SK-N-MC (cell line): Measurements from ENCODE around the gene CGNL1.

ENCODE experiments used
- DNase-seq: peaks from one replicate; pipeline ENCODE4 v3.0.0-alpha.2; 2011; ENCODE audit warnings: low read depth, low spot score
- H3K27ac ChIP-seq: fragments of 200-600 bp; sonication (generic); 2 replicates; pipeline ENCODE4 v1.5.1; 2016; ENCODE audit warnings: mixed run types
- H3K36me3 ChIP-seq: fragments of 200-600 bp; sonication (generic); 2 replicates; pipeline ENCODE4 v1.6.1; 2017; ENCODE audit warnings: antibody characterized with exemption, low read length, mixed read lengths; ENCODE audit not compliant: insufficient read depth
- H3K4me3 ChIP-seq: fragments of 200-600 bp; sonication (generic); 2 replicates; pipeline ENCODE4 v1.5.1; 2016
- H3K9ac ChIP-seq: fragments of 200-600 bp; sonication (generic); 2 replicates; pipeline ENCODE4 v1.8.0; 2017; ENCODE audit warnings: mixed run types, mixed read lengths; ENCODE audit not compliant: insufficient read length
- H3K9me3 ChIP-seq: fragments of 200-600 bp; sonication (generic); 2 replicates; pipeline ENCODE4 v1.6.1; 2017; ENCODE audit warnings: low read depth, mild to moderate bottlenecking, antibody characterized with exemption, low read length, moderate library complexity, mixed read lengths
- EZH2 ChIP-seq: fragments of 200-600 bp; sonication (generic); IDR thresholded peaks from one replicate; pipeline ENCODE4 v1.6.1; 2017; ENCODE audit warnings: antibody characterized with exemption
- FOXP2 ChIP-seq: optimal IDR thresholded peaks from 2 replicates; pipeline ENCODE3; 2011; ENCODE audit warnings: mild to moderate bottlenecking, moderate library complexity; ENCODE audit not compliant: insufficient read depth; ENCODE audit errors: extremely low read length, control extremely low read depth
- POLR2AphosphoS5 ChIP-seq: IDR thresholded peaks from 2 replicates; pipeline ENCODE4 v1.6.1; 2012; ENCODE audit warnings: mild to moderate bottlenecking, low read depth, low read length, borderline replicate concordance

The CGNL1 gene

DNA sequence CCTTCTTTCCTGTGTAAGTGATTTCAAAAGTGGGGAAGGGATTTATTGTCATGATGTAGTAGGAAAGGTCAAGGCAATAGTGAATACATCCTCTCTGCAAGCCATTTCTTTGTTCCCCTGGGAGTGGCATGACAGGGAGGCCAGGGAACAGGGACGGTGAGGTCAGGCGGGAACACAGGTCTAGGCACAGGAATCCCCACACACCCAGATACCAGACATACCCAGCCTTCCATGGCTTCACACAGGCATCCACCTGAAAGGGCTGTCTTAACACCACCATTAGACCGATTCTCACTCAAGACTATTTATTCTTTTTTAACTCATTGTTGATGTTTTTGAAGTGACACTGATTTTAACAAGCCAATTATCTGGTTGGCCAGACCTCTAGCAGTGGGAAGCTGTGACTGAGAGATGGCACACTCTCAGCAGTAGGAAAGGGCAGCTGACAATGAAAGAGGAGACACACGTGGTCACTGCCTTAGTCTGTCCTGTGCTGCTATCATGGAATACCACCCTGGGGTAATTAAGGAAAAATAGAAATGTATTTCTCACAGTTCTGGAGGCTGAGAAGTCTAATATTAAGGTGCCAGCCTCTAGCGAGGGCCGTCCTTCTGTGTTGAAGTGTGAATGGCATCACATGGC, 140.8 kb downstream of the CGNL1 start:
- Histone ChIP-seq H3K4me3 (no peak overlapping the region), H3K9ac (no peak overlapping the region), H3K27ac (no peak overlapping the region), H3K36me3 (no peaks in the 10 kb centered on the region), H3K9me3 (no peaks in the 10 kb centered on the region)
- TF ChIP-seq FOXP2 (no peak), POLR2AphosphoS5 (no peak), EZH2 (no peak)
- no peak for DNase-seq

DNA sequence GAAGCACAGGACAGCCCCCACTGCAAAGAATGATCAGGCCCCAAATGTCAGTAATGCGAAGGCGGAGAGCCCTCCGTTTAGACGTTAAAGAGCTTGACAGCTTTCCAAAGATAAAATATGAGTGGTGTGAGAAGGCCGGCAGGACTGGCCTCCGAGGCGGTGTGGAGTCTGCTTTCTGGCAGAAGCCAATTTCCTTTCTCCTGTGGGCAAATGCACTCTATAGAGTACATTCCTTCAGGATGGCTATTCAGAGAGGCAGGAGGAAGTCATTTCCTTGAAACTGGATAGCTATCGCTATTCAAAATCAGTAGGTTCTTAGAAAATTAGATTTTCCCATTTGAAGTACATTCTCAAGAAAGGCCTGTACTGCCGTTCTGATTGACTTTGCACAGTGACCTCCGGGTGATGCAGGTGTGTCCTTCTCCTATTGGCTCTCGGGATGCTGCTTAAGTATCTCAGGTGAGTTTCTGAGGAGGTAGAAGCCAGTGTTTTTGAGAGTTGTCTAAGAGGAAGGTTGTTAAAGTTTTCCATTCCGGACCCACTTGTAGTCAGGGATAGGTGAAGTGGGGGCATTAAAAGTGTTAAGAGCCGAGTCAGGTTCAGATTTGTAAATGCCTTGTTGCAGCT, 142.6 kb downstream of the CGNL1 start:
- DNase-seq, result no peak
- no peak overlapping the region for H3K4me3 ChIP-seq
- TF ChIP-seq POLR2AphosphoS5 (no peak), EZH2 (no peak), FOXP2 (no peak)
- no peak overlapping the region for H3K9ac ChIP-seq
- H3K36me3 ChIP-seq, result no peaks in the 10 kb centered on the region
- no peaks in the 10 kb centered on the region for H3K9me3 ChIP-seq
- no peak overlapping the region for H3K27ac ChIP-seq

DNA sequence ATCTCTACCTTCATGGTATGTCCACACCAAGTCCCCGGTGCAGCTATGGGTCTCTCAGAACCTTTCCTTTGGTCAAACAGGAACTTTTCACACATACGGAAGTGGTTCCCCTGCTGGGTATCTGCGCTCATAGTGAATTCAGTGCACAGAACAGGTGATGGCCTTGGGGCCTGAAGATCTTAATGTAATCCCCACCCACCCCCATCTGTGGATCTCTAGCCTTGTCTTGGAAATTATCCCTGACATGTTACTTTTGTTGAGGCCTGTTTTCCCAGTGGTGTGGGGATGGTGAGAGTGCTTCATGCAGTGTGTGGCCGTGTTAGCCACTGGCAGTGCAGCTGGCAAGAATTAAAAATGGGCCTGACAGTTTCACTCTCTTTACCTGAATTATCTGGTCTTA, 143.5 kb downstream of the CGNL1 start:
- Histone ChIP-seq H3K9ac (no peak overlapping the region), H3K27ac (no peak overlapping the region), H3K36me3 (no peaks in the 10 kb centered on the region), H3K4me3 (no peak overlapping the region), H3K9me3 (no peaks in the 10 kb centered on the region)
- DNase-seq, result no peak
- no peak for TF ChIP-seq POLR2AphosphoS5
- TF ChIP-seq EZH2, result no peak
- no peak for TF ChIP-seq FOXP2

DNA sequence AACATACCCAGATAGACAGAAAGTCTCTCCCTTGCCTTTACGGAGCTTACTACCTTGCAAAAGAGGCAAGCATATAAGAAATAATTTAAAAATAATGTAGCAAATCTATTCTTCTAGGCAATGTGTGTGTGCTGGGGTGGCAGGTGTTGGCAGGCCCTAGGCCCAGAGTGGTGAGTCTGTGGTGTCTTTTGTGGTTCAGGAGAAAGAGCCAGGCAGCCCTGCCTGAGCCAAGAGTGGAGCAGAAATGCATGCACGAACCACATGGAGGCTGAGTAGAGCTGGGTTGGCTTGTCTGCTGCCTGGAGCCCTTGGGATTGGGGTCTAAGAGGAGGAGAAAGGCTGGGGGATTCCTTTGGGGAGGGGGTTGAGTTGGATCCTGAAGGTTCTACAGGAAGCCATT, 145.2 kb downstream of the CGNL1 start:
- no peak overlapping the region for H3K4me3 ChIP-seq
- H3K36me3 ChIP-seq, result no peaks in the 10 kb centered on the region
- H3K9ac ChIP-seq, result no peak overlapping the region
- no peak overlapping the region for H3K27ac ChIP-seq
- no peaks in the 10 kb centered on the region for H3K9me3 ChIP-seq
- DNase-seq, result no peak
- no peak for TF ChIP-seq POLR2AphosphoS5
- TF ChIP-seq EZH2, result no peak
- TF ChIP-seq FOXP2, result no peak

DNA sequence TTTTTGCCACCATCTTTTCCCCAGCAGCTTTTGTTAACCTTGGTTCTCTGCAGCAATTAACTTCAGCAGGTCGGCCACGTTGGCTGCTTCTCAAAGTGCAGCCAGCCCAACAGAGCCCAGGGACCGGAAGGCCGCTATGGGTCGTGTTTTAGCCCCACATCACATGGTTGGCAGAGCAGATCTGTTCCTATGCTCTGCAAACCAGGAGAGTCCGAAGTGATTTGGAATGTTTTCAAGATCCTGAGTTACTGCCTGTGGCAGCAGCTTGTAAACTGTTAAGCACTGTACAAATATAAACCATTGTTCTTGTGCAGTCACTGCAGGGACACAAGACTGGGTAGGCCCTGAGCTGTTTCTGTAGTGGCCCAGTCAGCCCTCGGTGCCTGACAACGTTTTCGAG, 145.8 kb downstream of the CGNL1 start:
- TF ChIP-seq FOXP2 (no peak), POLR2AphosphoS5 (no peak), EZH2 (no peak)
- no peak overlapping the region for H3K9ac ChIP-seq
- no peak for DNase-seq
- H3K4me3 ChIP-seq, result no peak overlapping the region
- no peaks in the 10 kb centered on the region for H3K9me3 ChIP-seq
- H3K36me3 ChIP-seq, result no peaks in the 10 kb centered on the region
- H3K27ac ChIP-seq, result no peak overlapping the region

GRCh38 chr15:57525581-57525980, 149.3 kb downstream of the CGNL1 start:
- Histone ChIP-seq H3K27ac (no peak overlapping the region), H3K4me3 (no peak overlapping the region), H3K9me3 (no peaks in the 10 kb centered on the region), H3K36me3 (no peaks in the 10 kb centered on the region), H3K9ac (no peak overlapping the region)
- no peak for DNase-seq
- TF ChIP-seq EZH2, result no peak
- TF ChIP-seq FOXP2, result no peak
- no peak for TF ChIP-seq POLR2AphosphoS5

DNA sequence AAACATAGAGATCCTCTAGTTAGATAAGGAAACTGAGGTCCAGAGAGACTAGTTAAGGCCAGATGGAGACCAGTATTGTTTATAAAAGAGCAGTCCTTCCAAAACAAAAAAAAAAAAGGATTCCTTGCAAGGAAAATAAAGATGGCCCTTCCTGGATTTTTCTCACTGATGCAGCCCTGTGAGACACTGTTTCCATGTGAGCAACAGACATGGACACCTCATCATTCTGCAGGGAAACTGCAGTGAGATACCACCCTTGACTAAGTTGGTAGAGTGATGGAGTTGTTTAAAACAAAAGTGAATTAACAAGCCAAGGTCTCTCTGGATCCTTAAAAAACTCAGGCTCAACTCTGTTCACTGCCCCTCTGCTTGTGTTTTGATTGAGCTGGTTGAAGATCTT, 149.8 kb downstream of the CGNL1 start:
- no peaks in the 10 kb centered on the region for H3K9me3 ChIP-seq
- H3K9ac ChIP-seq, result no peak overlapping the region
- no peak for DNase-seq
- TF ChIP-seq POLR2AphosphoS5 (no peak), FOXP2 (no peak), EZH2 (no peak)
- H3K36me3 ChIP-seq, result no peaks in the 10 kb centered on the region
- no peak overlapping the region for H3K27ac ChIP-seq
- no peak overlapping the region for H3K4me3 ChIP-seq

- no peaks in the 10 kb centered on the region for H3K9me3 ChIP-seq
- H3K36me3 ChIP-seq, result no peaks in the 10 kb centered on the region
- H3K27ac ChIP-seq, result no peak overlapping the region
- H3K9ac ChIP-seq, result no peak overlapping the region
- H3K4me3 ChIP-seq, result no peak overlapping the region
- TF ChIP-seq EZH2 (no peak), POLR2AphosphoS5 (no peak), FOXP2 (no peak)
- no peak for DNase-seq
These were observed 150.3 kb downstream of the CGNL1 start for GRCh38 chr15:57526615-57527014.

- H3K27ac ChIP-seq, result no peak overlapping the region
- DNase-seq, result peak; percentile 84
- H3K4me3 ChIP-seq, result no peak overlapping the region
- TF ChIP-seq FOXP2 (no peak), POLR2AphosphoS5 (no peak; the same call in 1 of the 2 replicates), EZH2 (no peak)
- no peaks in the 10 kb centered on the region for H3K36me3 ChIP-seq
- no peak overlapping the region for H3K9ac ChIP-seq
- H3K9me3 ChIP-seq, result no peaks in the 10 kb centered on the region
These were observed 151.2 kb downstream of the CGNL1 start for GRCh38 chr15:57527382-57528091.
